Type B pancreatic cell (in vitro differentiated cells): ENCODE results near the gene HCN2. TPM values are rescaled to one million over a fixed set of nuclear protein-coding genes. Genes with fewer than 3 reads are reported as not detected.
"Not testable (repeated sequence)": the region's sequence is repeated elsewhere in the genome, so short reads cannot be mapped to it uniquely, and the experiment has no call there.

Experiments used
- DNase-seq: peaks from one replicate; pipeline ENCODE4 v3.0.0; 2021; ENCODE audit warnings: mixed read lengths; ENCODE audit not compliant: unreplicated experiment; ENCODE audit errors: extremely low spot score
- H3K27ac Mint-ChIP-seq: 2 replicates; pipeline ENCODE4 v1.8.0; 2021; ENCODE audit warnings: mild to moderate bottlenecking, mixed read lengths
- H3K27me3 Mint-ChIP-seq: 2 replicates; pipeline ENCODE4 v1.8.0; 2021; ENCODE audit warnings: mixed read lengths
- H3K36me3 Mint-ChIP-seq: 2 replicates; pipeline ENCODE4 v1.8.0; 2021; ENCODE audit warnings: mixed read lengths
- H3K4me1 Mint-ChIP-seq: one replicate; pipeline ENCODE4 v1.8.0; 2021; ENCODE audit warnings: mixed read lengths; ENCODE audit not compliant: unreplicated experiment
- H3K4me3 Mint-ChIP-seq: 2 replicates; pipeline ENCODE4 v1.8.0; 2021; ENCODE audit warnings: mild to moderate bottlenecking, mixed read lengths
- H3K9me3 Mint-ChIP-seq: 2 replicates; pipeline ENCODE4 v1.8.0; 2021; ENCODE audit warnings: mixed read lengths
- CTCF ChIP-seq: fragments of 200-600 bp; sonication (generic); conservative IDR thresholded peaks from 2 replicates; pipeline ENCODE4 v1.5.0; 2021; ENCODE audit warnings: antibody characterized with exemption, mild to moderate bottlenecking
- total RNA-seq: library from RNA; stranded (reverse); gene quantifications from 2 replicates; pipeline ENCODE4 v1.2.1, GENCODE V29; 2021; ENCODE audit warnings: low replicate concordance

HCN2 gene
- total RNA-seq, 1 donor from 2014 or later = 1.4 TPM

- no peak for TF ChIP-seq CTCF
- no peaks in the 10 kb centered on the region for H3K9me3 Mint-ChIP-seq
- no peak for DNase-seq
- H3K27ac Mint-ChIP-seq = no peak overlapping the region
- no peaks in the 10 kb centered on the region for H3K27me3 Mint-ChIP-seq
- no peaks in the 10 kb centered on the region for H3K36me3 Mint-ChIP-seq
- no peaks in the 10 kb centered on the region for H3K4me1 Mint-ChIP-seq
- no peak overlapping the region for H3K4me3 Mint-ChIP-seq
These were observed 13.0 kb downstream of the HCN2 start for GRCh38 chr19:602391-603301.

- not testable (repeated sequence) for H3K4me3 Mint-ChIP-seq, DNase-seq, H3K27ac Mint-ChIP-seq, H3K4me1 Mint-ChIP-seq, H3K36me3 Mint-ChIP-seq, H3K9me3 Mint-ChIP-seq, H3K27me3 Mint-ChIP-seq
These were observed 13.6 kb downstream of the HCN2 start for GRCh38 chr19:603302-603639.

GRCh38 chr19:603779-604178 is 14.1 kb downstream of the HCN2 start:
- DNase-seq, H3K27me3 Mint-ChIP-seq, H3K36me3 Mint-ChIP-seq, H3K27ac Mint-ChIP-seq, H3K4me3 Mint-ChIP-seq, H3K9me3 Mint-ChIP-seq, H3K4me1 Mint-ChIP-seq: not testable (repeated sequence)

- Mint-ChIP-seq H3K36me3 (no peaks in the 10 kb centered on the region), H3K4me1 (no peaks in the 10 kb centered on the region), H3K9me3 (no peaks in the 10 kb centered on the region), H3K27me3 (no peaks in the 10 kb centered on the region), H3K27ac (no peak overlapping the region), H3K4me3 (no peak overlapping the region)
- DNase-seq = no peak
- no peak for TF ChIP-seq CTCF
These were observed 14.7 kb downstream of the HCN2 start for GRCh38 chr19:604355-604754.

- H3K27me3 Mint-ChIP-seq, H3K27ac Mint-ChIP-seq, H3K9me3 Mint-ChIP-seq, DNase-seq, H3K36me3 Mint-ChIP-seq, H3K4me1 Mint-ChIP-seq, H3K4me3 Mint-ChIP-seq: not testable (repeated sequence)
These were observed 15.6 kb downstream of the HCN2 start for GRCh38 chr19:605061-605971.

GRCh38 chr19:607301-608154 is 17.8 kb downstream of the HCN2 start:
- TF ChIP-seq CTCF = no peak
- no peak overlapping the region for H3K4me3 Mint-ChIP-seq
- H3K4me1 Mint-ChIP-seq = peaks cover 5% of the 10 kb centered on the region
- H3K36me3 Mint-ChIP-seq = no peaks in the 10 kb centered on the region
- no peaks in the 10 kb centered on the region for H3K27me3 Mint-ChIP-seq
- DNase-seq = no peak
- no peak overlapping the region for H3K27ac Mint-ChIP-seq
- no peaks in the 10 kb centered on the region for H3K9me3 Mint-ChIP-seq
